WI38 (cell line): ENCODE measurements around the gene OCEL1.
A peak's percentile ranks its signal among the peaks of the same experiment; 100 is the strongest.

Source experiments
- H3K4me3 ChIP-seq: 2 replicates; pipeline ENCODE4 v1.5.1; 2011; ENCODE audit warnings: low read depth, mild to moderate bottlenecking, control low read depth, low read length
- CTCF ChIP-seq: IDR thresholded peaks from 2 replicates; pipeline ENCODE4 v1.5.1; 2012; ENCODE audit warnings: low read depth, mild to moderate bottlenecking, control low read depth, low read length

Gene OCEL1

GRCh38 chr19:17262557-17262956 is 36.5 kb downstream of the OCEL1 start:
- TF ChIP-seq CTCF = no peak

DNA sequence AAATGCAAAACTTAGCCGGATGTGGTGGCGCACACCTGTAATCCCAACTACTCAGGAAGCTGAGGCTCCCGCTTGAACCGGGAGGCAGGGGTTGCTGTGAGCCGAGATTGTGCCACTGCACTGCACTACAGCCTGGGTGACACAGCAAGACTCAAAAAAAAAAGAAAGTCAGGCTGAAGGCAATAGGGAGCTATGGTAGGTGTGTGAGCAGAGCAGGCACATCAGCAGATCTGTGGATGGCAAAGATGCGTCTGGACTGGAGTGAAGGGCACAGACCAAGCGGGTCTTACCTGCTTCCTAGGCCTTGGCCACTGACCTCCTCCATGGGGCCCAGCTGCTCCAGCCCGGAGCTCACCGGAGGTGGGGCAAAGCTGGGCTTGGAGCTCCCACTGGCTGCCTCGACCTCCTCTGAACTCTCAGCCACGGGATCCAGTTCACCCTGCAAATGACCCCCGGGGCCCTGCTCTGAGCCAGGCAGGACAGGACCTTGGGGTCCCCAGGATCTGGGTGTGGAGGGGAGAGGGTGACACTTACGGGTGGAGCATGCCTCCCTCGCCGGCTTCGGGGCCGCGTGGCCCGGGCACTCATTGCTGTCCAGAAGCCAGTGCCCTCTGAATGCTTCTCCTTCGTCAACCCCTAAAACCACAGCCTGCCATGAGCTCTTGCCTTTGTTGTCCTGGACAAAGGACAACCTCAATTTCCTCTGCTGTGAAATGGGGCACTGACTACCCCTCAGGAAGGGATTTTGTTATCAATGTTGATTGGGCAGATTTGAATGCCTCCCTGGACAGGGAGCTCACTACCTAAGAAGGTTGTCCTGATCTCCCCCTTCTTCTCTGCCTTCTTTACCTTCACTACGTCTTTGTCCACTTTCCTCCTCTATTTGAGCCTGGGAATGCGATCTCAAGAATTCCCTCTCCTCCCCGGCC is 38.0 kb downstream of the OCEL1 start:
- H3K4me3 ChIP-seq = no peak overlapping the region
- no peak for TF ChIP-seq CTCF

More at GRCh38 chr19:17262557-17262956, 36.5 kb downstream of the OCEL1 start:
- no peak overlapping the region for H3K4me3 ChIP-seq

DNA sequence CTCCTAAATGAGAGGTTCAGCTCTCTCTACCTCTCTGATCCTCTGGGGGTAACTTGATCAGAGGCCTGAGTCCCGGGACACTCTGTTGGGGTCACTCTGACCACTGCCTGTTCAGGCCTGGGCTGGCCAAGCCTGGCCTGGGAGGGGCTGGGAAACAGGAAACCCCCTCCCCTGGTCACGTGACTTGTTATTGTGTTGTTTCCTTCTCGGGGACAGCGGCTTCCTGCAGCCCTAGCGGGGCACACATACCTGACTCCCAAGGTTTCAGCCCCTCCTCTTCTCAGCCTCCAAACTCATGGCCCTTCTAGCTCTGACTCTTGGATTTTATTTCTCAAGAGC is 38.6 kb downstream of the OCEL1 start, which contains the start of gene USHBP1:
Gene USHBP1, minus strand, starts transcription at position 105 of the 339 bp plus-strand sequence. CDS start 446 bp downstream, outside the sequence.
- no peak within 1 kb of the TSS for H3K4me3 ChIP-seq

DNA sequence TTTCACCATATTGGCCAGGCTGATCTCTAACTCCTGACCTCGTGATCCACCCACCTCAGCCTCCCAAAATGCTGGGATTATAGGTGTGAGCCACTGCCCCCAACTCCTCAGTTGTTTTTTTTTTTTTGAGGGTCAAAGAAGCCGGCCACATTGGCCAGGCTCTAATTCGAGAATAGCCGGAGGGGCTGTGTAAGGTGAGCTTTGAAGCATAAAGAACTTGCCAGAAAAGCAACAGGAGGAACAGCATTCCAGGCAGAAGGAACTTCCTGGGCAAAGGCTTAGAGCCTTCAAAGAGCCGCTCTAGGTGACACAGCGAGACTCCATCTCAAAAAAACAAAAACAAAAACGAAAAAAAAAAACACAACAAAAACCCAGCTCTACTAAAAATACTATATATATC is 40.0 kb downstream of the OCEL1 start:
- no peak overlapping the region for H3K4me3 ChIP-seq

More for the DNA sequence above, 38.6 kb downstream of the OCEL1 start, which contains the start of gene USHBP1:
- no peak for TF ChIP-seq CTCF

DNA sequence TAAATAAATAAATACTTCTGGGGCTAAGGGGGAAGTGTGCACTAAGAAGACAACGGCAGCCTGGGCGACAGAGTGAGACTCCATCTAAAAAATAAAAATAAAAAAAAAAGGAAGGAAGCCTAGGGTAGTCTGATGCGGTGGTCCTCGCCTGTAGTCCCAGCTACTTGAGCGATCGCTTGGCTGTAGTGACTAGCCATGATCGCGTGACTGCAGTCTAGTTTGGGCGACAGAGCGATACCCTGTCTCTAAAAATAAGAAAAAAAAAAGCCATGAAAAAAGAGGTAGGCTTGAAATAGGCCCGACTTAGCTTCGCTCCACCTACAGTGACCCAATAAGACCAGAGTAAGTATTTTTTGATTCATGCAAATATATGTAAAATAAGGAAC is 40.6 kb downstream of the OCEL1 start:
- TF ChIP-seq CTCF = no peak
- no peak overlapping the region for H3K4me3 ChIP-seq

More for the DNA sequence above, 40.0 kb downstream of the OCEL1 start:
- no peak for TF ChIP-seq CTCF

- peak within 1 kb of the TSS; percentile 100 for H3K4me3 ChIP-seq
- no peak for TF ChIP-seq CTCF
Observed at GRCh38 chr19:17266975-17267788, 41.2 kb downstream of the OCEL1 start, which contains the start of gene BABAM1. BABAM1 (plus strand) TSS chr19:17267443; CDS start chr19:17268807, 1,364 bp downstream.
